Measurements from ENCODE around the gene TRIM10.
"Not testable (repeated sequence)": the region's sequence is repeated elsewhere in the genome, so short reads cannot be mapped to it uniquely, and the experiment has no call there.

Gene TRIM10

GRCh38 chr6:30152910-30153610 is 8.0 kb downstream of the TRIM10 start:
- no peak for DNase-seq

GRCh38 chr6:30152016-30152673 is 8.9 kb downstream of the TRIM10 start:
- no peak for DNase-seq

- no peak for DNase-seq
Observed at GRCh38 chr6:30151580-30151979, 9.4 kb downstream of the TRIM10 start.

- DNase-seq: no peak
Observed at GRCh38 chr6:30150671-30151395, 10.2 kb downstream of the TRIM10 start.

- DNase-seq: no peak
Observed at GRCh38 chr6:30149858-30150550, 11.0 kb downstream of the TRIM10 start.

GRCh38 chr6:30149234-30149633 is 11.8 kb downstream of the TRIM10 start:
- DNase-seq: no peak

GRCh38 chr6:30147096-30147495 is 13.9 kb downstream of the TRIM10 start:
- no peak for DNase-seq

GRCh38 chr6:30145818-30146217 is 15.2 kb downstream of the TRIM10 start:
- no peak for DNase-seq

GRCh38 chr6:30144811-30145210 is 16.2 kb downstream of the TRIM10 start:
- DNase-seq: no peak

- no peak for DNase-seq
Observed at GRCh38 chr6:30143780-30144179, 17.2 kb downstream of the TRIM10 start.

GRCh38 chr6:30142665-30143064 is 18.3 kb downstream of the TRIM10 start:
- no peak for DNase-seq

GRCh38 chr6:30140240-30140639 is 20.8 kb downstream of the TRIM10 start:
- DNase-seq: not testable (repeated sequence)

GRCh38 chr6:30136570-30137286 is 24.3 kb downstream of the TRIM10 start:
- no peak for DNase-seq

GRCh38 chr6:30135757-30136156 is 25.3 kb downstream of the TRIM10 start, which contains the start of gene TRIM40:
Gene TRIM40 (plus strand): TSS chr6:30136140. CDS start chr6:30137037, 897 bp downstream.
- no peak for DNase-seq

GRCh38 chr6:30135147-30135546 is 25.9 kb downstream of the TRIM10 start:
- DNase-seq: no peak

- DNase-seq: no peak
Observed at GRCh38 chr6:30131947-30132497, 29.0 kb downstream of the TRIM10 start.

- peak; percentile 65 for DNase-seq
Observed at GRCh38 chr6:30130887-30131862, 29.8 kb downstream of the TRIM10 start.

- no peak for DNase-seq
Observed at GRCh38 chr6:30130179-30130679, 30.8 kb downstream of the TRIM10 start.

- DNase-seq: no peak
Observed at GRCh38 chr6:30129265-30130178, 31.5 kb downstream of the TRIM10 start.
